Epithelial cell of esophagus (primary cell): ENCODE measurements around the gene GSTM5.
"Not testable (repeated sequence)": the region's sequence is repeated elsewhere in the genome, so short reads cannot be mapped to it uniquely, and the experiment has no call there.

Experiments used
- DNase-seq: peaks from one replicate; pipeline ENCODE4 v3.0.0; 2010; ENCODE audit warnings: low read depth
- H3K4me3 ChIP-seq: 2 replicates; pipeline ENCODE4 v1.5.1; 2011; ENCODE audit warnings: mild to moderate bottlenecking, low read length, control low read depth
- TF ChIP-seq, protein P1 (sequence below): IDR thresholded peaks from 2 replicates; pipeline ENCODE4 v1.5.1; 2011; ENCODE audit warnings: low read depth, mild to moderate bottlenecking, low read length, control low read depth, inconsistent platforms; ENCODE audit not compliant: insufficient read depth; ENCODE audit errors: missing control alignments

GSTM5 gene

DNA sequence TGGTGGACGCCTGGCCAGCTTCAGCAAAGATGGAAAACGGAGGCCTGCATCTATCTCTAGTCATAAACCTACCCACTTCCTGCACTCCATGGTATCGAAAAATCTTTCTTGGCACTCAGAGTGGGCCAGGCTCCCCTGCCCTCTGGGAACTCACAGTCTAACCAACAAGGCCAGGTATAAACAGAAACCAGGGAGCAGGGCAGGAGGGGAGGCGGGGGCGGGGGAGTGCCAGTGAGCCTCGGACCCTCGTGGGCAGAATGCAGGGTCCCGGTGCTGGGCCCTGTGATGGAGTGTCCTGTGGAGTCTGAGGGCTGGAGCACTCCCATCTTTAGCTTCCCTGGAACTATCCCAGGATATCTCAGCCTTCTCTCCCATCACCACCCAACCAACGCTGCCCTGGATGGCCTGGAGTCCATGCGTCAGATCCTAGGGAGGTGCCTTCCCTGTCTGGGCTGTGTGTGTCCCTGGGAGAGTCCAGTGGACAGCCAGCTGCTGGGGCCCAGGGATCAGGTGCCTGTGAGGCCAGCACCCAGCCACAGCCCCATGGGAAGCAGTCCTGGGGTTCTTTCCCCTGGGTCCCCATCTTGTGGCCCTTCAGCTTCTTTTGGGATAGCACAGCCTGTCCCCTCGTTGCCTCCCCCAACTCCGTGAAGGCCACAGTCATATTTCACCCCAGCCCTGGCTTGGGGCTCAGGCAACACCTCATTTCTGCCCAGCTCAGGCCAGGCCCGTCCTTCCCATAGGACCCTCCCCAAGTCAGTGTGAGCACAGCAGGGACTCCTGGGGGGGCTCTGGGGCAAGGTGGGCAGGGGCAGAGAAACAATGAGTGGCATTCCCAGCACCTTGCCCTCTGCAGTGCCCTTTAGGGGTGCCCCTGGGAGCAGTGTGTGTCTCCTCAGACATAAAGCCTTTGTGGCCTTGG, 52.8 kb downstream of the GSTM5 start:
- H3K4me3 ChIP-seq = no peak overlapping the region
- TF ChIP-seq, protein P1, sequence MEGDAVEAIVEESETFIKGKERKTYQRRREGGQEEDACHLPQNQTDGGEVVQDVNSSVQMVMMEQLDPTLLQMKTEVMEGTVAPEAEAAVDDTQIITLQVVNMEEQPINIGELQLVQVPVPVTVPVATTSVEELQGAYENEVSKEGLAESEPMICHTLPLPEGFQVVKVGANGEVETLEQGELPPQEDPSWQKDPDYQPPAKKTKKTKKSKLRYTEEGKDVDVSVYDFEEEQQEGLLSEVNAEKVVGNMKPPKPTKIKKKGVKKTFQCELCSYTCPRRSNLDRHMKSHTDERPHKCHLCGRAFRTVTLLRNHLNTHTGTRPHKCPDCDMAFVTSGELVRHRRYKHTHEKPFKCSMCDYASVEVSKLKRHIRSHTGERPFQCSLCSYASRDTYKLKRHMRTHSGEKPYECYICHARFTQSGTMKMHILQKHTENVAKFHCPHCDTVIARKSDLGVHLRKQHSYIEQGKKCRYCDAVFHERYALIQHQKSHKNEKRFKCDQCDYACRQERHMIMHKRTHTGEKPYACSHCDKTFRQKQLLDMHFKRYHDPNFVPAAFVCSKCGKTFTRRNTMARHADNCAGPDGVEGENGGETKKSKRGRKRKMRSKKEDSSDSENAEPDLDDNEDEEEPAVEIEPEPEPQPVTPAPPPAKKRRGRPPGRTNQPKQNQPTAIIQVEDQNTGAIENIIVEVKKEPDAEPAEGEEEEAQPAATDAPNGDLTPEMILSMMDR = no peak
- DNase-seq = no peak

DNA sequence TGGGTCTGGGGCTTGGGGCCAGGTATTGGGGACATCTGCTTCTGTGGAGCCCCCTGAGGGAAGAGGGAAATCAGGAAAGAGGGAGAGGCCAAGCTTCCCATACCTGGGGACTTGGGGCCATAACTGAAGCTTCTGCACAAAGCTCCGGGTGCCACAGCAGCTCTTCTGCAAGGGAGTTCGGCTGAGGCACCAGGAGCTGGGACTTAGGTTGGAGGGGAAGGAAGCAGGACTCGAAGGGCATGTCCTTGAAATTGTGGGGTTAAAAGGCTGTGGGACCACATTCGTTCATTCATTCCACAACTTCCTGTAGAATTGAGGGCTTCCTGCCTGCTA, 53.4 kb downstream of the GSTM5 start:
- TF ChIP-seq, protein P1 = no peak
- no peak for DNase-seq
- no peak overlapping the region for H3K4me3 ChIP-seq

DNA sequence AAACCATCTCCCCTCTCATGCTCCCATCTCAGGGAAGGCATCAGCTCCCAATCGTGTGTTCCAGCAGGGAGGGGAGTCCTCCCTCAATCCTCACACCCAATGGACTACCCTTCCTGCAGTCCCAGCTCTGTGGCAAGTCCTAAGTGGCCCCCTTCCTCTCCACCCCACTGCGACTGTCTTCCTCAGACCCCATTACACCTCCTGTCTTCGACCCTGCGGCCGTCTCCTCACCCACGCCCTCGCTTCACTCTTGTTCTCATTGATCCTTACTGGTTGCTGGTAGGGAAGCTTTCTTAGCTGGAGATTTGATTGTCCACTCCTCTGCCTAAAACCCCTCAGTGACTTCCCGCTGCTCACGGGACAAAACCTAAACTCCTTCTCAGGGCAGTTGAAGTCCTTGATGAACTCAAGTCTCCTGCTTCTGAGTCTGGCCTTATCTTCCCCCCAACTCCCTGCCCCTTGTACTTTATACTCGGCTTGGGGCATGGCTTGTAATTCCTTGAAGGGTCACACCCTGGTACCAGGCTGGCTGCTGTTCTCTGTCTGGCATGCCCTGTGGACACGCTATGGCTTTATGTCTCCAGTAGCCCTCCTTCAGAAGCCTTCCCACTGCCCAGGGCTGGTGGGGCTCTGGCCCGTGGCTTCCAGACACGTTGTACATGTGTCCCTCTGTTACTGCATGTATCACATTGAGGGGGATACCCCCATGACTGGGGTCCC, 54.0 kb downstream of the GSTM5 start:
- no peak overlapping the region for H3K4me3 ChIP-seq
- no peak for DNase-seq
- TF ChIP-seq, protein P1 = no peak

DNA sequence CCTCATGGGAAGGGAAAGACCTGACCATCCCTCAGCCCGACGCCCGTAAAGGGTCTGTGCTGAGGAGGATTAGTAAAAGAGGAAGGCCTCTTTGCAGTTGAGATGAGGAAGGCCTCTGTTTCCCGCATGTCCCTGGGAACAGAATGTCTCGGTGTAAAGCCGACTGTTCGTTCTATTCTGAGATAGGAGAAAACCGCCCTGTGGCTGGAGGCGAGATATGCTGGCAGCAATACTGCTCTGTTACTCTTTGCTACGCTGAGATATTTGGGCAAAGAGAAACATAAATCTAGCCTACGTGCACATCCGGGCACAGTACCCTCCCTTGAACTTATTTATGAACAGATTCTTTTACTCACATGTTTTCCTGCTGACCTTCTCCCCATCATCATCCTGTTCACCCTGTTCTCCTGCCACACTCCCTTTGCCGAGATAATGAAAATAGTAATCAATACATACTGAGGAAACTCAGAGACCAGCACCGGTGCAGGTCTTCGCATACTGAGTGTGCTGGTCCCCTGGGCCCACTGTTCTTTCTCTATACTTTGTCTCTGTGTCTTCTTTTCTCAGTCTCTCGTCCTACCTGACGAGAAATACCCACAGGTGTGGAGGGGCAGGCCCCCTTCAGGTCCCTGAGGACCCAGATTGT, 55.1 kb downstream of the GSTM5 start:
- DNase-seq, H3K4me3 ChIP-seq: not testable (repeated sequence)
